ENCODE measurements around the gene RNF213.

Gene RNF213

DNA sequence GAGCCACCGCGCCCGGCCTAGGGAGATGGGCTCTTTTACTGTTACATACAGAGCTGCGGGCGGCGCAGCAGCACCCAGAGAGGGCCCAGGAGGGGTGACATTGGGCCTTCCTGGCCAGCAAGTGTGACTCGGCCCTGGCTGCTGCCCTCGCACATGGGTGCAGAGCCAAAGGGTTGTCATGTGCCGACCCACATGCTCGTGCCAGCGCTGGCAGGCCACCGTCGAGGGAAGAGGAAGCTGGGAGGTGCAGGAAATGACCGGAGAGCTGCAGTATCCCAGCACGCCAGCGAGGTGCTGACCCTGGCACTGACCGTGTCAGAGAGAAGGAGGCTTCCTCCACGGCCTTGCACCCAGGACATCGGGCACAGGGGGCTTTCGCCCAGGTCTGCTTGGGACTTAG lies 162.3 kb downstream of the RNF213 start:
- FAIRE-seq = no peak

DNA sequence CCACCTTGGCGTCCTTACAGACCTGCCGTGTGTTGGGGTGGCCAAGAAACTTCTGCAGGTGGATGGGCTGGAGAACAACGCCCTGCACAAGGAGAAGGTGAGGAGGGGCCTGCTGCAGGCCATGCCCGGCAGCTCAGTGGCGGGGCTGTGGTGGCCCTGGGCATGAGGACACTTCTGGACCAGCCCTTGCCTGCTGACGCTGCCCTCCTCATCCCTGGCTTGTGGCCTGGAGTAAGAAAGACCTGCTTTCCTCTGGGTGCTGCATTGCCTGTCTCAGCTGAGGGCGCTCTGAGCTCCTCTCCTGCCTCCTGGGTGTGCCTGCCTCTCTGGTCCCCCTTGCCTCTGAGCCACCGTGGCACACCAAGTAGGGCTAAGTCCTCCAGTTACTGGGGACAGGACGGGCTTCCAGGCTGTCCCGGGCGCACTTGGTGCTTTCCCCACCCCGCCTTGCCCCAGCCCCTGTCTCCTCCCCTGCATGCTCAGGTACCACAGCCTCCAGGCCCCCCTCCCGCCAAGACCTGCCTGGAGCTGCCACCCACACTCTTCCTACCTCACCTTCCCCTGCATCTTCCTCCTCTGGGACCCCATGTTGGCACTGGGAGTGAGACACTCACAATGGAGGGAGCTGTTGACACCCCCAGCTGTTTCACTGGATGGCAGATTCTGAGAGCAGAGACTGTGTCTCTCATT lies 163.0 kb downstream of the RNF213 start:
- FAIRE-seq = no peak

- FAIRE-seq = no peak
Measured at GRCh38 chr17:80424261-80424660, 163.6 kb downstream of the RNF213 start.

GRCh38 chr17:80424878-80425765 lies 164.5 kb downstream of the RNF213 start:
- FAIRE-seq = no peak

DNA sequence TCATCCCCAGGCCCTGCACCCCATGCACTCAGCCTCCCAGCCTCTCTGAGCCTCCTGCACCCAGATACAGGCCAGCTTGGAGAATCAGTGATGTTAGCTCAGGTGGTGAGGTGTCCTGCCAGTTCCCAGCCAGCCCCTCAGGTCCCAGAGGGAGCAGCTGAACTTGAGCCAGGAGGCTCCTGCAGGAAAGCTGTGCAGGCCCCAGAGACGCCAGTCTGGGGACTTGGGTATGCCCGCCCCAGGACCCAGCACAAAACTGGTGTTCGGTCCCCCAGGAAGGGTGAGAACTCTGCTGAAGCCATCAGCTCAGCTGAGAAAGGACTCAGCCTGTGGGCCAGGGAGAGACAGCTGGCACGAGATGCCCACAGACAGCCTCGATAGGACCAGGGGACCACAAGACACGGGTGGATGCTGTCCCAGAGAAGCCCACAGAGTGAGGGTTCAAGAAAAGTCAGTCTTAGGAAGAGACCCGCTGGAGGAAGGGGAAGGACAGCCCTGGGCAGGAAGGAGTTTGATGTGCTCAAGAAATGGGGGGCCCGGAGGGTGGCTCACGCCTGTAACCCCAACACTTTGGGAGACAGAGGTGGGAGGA lies 165.3 kb downstream of the RNF213 start:
- no peak for FAIRE-seq

DNA sequence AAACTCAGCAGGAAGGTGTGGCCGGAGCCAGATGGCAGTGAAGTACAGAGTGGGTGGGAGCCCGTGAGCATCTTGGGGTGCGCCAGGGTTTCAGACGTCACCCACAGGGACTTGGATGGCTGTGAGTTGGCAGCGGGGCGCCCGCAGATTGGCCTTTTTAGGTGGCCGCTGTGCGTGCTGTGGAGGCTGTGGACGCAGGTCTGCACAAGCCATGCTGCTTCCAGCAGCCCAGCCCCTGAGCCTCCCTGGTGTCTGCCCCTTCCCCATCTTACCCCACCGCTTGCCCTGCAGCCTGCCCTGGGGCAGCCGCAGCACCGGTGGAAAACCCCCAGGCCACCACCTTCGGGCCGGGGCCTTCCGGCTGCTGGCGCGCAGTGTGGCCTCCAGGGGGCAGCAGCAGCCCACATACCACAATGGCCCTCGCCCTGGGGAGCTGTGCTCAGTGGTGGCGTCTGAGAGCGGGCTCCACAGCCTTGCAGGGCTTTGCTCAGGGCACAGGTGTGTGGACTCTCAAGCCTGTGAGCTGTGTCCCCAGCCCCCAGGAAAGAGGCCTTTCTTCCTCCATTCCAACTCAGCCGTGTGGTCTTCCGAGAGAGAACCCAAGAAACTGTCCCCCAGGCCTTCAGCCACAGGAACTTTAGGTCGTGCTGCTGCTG lies 166.1 kb downstream of the RNF213 start:
- peak; percentile 8 for FAIRE-seq

DNA sequence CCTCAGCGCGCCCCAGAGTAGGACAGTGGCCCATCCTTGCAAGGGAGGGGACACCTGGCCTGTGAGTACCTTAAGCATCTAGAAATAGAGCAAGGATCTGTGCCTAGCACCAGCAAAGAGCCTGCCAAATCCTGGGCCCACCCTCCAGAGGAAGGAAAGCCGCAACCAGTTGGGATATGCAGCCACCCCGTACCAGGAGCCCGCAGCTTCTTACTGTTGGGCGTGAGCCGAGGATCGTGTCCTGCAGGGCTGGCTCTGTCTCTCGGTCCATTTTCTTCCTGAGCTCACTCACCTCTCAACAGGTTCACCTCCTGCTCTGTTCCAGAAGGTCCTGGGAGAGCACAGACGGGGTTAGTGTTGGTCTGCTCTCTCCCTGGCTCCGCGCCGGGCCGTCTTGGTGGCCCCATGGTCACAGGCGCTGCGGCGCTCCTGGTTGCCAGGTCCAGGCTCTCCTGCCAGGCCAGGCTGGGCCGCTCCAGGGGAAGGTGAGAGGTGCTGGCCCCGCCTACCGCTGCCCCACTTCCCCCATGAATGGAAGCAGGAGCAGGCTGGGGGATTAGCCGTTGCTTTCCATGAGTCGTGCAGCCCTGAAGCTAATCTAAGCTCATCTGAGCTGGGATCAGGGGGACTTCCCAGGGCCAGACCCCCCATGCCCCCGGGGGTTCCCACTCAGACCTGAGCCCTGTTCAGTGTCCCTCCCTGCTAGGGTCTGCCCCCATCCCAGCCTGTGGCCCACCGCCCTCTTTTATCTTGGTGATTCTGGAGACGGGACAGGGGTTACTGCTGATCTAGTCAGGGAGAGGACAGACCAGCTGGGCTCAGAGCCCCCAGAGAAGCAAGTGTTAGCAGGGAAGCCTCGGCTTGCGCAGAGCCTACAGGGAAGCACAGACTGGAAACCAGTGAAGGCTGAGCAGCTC lies 167.0 kb downstream of the RNF213 start:
- no peak for FAIRE-seq

GRCh38 chr17:80428363-80428762 lies 167.7 kb downstream of the RNF213 start:
- no peak for FAIRE-seq

DNA sequence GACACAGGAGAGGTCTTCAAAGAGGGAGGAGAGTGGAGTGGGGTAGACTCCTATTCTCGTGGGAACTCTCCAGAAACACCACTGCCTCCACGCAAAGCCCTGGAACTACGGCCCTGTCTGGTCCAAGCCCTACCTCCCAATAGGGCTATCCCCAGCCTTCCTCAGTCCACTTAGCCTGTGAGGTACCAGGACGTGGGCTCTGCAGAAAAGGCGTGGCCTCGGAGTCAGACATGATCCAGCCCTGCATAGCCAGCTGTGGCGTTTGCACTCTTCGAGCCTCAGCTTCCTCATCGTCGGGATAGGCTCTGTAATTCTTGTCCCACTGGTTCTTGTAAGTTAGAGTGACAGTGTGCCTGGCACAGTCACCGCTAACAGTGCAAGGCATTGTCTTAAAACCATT lies 168.1 kb downstream of the RNF213 start:
- no peak for FAIRE-seq

DNA sequence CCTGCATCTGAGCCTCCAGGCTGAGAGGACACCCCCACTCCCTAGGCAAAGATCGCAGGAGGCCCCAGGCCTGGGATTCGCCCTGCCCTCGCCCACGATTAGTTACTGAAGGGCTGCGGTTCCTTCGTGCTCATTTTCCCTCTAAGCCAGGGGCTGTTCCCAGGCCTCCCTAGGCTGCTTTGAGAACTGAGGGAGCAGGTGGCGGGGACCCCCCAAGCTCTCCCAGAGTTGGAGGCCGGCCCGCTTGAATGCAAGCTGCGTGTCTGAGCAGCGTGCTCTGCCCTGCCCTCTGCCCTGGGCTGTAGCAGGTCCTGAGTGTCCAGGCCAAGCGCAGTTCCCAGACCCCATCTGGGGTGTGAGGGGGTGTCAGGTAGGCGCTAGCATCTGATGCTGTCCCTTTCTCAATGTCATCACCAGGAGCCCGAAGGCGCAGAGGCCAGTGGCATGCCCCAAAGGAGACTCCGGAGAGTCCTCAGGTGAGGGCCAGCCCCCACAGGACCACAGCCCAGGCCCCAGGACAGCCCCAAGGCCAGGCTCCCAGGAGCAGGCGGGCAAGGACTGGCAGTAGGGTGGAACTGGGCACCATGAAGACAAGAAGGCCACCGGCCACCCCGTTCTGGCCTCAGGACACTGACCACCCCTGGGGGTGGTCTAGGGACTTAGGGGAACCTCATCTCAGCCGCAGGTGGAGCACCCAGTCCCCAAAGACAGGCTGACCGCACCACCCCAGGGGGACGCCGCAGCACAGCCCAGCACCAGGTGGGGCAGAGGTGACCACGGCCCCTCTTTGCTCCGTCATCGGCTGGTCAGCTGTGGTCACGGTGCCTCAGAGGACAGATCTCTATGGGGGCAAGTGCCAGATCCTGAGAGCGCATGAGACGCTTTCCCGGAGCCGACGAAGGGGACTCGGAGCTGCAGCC lies 169.0 kb downstream of the RNF213 start:
- no peak for FAIRE-seq

DNA sequence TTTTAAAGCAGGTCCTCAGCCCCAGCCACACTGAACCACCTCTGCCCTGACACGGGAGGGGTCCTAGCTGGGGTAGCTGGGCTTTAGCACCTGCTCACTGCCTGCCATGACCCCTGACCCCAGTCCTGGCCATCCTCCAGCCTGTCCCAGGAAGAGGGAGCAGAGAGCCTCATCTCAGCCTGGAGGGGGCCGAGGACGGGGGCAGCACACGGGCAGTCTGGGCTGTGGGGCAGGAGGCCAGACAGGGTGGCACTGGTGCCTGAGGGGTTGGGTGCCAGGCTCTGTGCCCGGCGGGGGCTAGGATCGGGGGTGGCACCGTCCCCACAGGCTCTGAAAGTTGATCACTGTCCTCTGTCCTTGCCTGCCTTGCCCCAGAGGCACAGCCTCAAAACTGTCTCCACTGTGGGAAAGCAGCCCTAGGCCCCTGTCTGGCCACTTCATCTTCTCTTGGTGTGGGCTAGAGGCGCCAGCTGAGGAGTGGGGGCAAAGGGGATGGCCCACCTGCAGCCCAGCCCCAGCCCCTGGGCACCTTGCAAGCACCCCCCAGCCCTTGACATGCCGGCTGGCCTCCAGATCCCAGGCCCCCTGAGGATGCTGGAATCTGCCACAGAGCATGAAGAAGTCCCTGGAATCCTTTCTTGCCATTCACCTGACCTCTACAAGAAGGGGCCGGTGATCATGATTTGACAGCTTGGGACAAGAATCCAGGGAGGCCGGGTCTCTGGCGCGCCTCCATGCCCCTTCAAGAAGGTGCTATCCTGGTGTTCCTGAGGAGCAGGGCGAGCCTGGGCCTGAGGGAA lies 170.0 kb downstream of the RNF213 start:
- FAIRE-seq = no peak

DNA sequence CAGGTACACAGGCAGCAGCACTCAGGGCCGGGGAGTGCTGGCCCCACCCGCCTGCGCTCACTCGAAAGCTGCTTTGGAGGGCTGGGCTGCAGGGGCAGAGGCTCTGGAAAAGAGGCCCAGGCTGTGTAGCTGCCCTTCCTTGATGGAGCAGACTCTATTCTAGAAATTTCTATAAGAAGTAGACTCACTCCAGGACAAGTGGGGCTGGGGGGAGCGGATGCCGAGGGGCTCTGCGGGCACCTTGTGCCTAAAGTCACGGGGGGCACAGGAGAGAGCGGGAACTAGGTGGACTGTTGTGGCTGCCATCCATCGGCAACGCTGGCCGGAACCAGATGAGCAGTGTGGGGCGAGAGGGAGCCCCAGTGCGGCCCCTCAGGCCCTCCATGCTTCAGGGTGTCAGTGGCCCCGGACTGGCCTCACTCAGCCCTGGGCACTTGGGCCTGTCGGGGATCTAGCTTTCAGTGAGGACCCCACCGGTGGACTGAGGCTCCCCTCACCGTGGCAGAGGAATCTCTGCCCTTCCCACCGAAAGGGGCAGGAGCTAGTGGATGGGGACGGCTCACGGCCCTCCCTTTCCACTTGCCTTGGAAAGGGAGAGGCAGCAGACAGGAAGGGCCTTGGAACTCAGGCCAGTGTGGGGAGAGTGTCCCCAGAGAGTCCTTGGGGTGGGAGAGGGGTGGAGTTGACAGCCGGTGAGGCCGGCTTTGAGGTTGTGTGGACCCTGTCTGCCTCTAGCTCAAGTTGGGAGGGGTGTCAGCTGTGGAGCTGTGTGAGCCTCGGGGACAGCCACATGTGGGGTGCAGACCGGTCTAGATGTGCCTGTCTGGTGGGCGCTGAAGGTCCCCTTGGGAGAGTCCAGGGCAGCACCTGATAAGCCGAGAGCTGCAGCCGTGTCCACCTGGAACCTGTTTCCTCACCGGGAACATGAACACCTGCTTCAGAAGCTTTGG lies 170.9 kb downstream of the RNF213 start:
- FAIRE-seq = no peak

DNA sequence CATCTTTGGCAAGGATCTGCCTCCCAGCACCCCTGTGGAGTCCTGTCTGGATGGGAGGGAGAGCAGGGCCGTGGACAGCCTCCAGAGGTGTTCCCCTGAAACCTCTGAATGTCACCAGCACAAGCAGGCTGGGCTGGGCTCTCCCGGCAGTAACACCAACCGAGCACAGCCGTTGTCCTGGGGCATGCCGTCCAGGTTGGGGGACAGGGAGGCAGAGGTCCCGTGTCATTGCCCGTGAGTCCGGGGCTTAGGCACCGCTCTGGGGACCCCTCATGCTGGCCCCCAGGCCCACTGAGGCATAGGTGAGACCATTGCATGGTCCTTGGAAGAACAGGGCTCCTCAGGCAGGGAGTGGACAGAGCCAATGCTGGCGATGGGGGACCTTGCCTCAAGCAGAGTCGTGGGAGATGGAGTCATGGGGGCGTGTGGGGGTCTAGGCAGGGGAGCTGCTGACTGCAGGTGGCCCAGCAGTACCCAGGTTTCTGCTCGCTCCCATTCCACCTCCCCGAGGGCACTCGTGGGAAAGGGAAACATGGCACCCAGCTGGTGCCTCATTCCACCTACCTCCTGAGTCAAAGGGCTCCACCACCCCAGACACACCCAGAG lies 171.8 kb downstream of the RNF213 start:
- no peak for FAIRE-seq

GRCh38 chr17:80432961-80433550 lies 172.4 kb downstream of the RNF213 start:
- FAIRE-seq = no peak

- FAIRE-seq = no peak
Measured at GRCh38 chr17:80433916-80434666, 173.4 kb downstream of the RNF213 start.

DNA sequence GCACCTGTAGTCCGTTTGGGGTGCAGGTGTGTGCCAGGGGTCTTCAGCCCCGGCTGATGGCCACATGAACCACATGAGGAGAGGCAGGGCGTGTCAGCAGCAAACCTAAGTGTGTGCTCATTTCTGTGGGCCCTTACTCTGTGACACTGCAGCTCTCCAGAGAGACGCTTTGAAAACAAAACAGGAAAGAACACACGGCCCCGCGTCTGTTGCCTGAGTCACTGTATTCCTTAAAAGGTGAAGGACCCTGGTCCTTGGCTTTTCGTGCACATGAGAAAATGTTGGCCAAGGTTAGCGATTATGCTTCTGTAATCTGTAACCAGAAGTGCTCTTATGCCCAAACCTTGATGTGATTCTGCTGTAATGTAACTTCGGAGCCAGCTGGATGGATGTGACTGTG lies 176.9 kb downstream of the RNF213 start:
- FAIRE-seq = no peak

DNA sequence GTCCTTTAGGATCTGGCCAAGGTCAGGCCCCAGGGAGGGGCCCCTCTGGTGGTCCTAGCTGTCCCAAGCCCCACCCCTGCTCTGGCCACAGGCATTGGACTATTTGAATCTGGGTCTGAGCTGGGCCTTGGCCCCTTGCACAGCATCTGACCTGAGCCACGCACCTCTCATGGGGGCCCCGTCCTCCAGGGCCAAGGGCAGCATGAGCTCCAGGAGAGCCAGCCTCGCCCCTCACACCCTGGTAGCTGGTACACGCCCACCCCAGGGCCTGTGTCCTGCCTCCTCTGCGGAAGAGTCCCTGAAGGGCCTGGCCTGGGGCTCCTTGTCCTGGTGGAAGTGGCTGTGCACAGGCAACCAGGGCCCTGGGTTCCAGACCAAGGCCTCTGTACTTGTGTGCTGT lies 178.2 kb downstream of the RNF213 start:
- FAIRE-seq = no peak

Data from G401.6 (cell line).